Fibroblast of lung (primary cell): Measurements from ENCODE around the gene B9D1. TPM values are rescaled to one million over a fixed set of nuclear protein-coding genes. Genes with fewer than 3 reads are reported as not detected.

ENCODE experiments used
- DNase-seq, 2 donors: peaks; one replicate each; pipeline versions ENCODE4 v3.0.0 to v3.0.0-alpha.2; 2010; ENCODE audit warnings: low read depth in 2 of 2
- H2AFZ ChIP-seq: 2 replicates; pipeline ENCODE4 v1.5.1; 2012; ENCODE audit warnings: low read length, control low read depth, inconsistent platforms
- H3K27ac ChIP-seq: 2 replicates; pipeline ENCODE4 v1.5.1; 2011; ENCODE audit warnings: low read length, control low read depth; ENCODE audit not compliant: insufficient read depth
- H3K27me3 ChIP-seq: 2 replicates; pipeline ENCODE4 v1.5.1; 2011; ENCODE audit warnings: mild to moderate bottlenecking, low read length; ENCODE audit not compliant: control insufficient read depth, insufficient read depth
- H3K36me3 ChIP-seq: 2 replicates; pipeline ENCODE4 v1.5.1; 2011; ENCODE audit warnings: low read length; ENCODE audit not compliant: control insufficient read depth, insufficient read depth
- H3K4me1 ChIP-seq: 2 replicates; pipeline ENCODE4 v1.5.1; 2011; ENCODE audit warnings: low read length; ENCODE audit not compliant: control insufficient read depth, insufficient read depth; ENCODE audit errors: extremely low read depth
- H3K4me2 ChIP-seq: 2 replicates; pipeline ENCODE4 v1.5.1; 2011; ENCODE audit warnings: low read length, control low read depth; ENCODE audit not compliant: insufficient read depth; ENCODE audit errors: extremely low read depth
- H3K4me3 ChIP-seq, 4 experiments: fragments of 200-600 bp in 1 of 4; sonication (generic) in 1 of 4; replicated peaks in 1 of 4; 2 replicates each; pipeline ENCODE4 v1.5.1; 2011 to 2016; ENCODE audit warnings: low read length in 4 of 4, low read depth in 3 of 4, mild to moderate bottlenecking in 3 of 4, control low read depth in 2 of 4, inconsistent platforms in 1 of 4, mixed read lengths in 1 of 4; ENCODE audit not compliant: insufficient read depth in 1 of 4; ENCODE audit errors: control extremely low read depth in 1 of 4
- H3K79me2 ChIP-seq: 2 replicates; pipeline ENCODE4 v1.5.1; 2012; ENCODE audit warnings: mild to moderate bottlenecking, low read length, inconsistent platforms; ENCODE audit not compliant: control insufficient read depth, insufficient read depth
- H3K9ac ChIP-seq: 2 replicates; pipeline ENCODE4 v1.5.1; 2011; ENCODE audit warnings: mild to moderate bottlenecking, low read length, control low read depth; ENCODE audit not compliant: insufficient read depth
- H3K9me3 ChIP-seq: 2 replicates; pipeline ENCODE4 v1.5.1; 2012; ENCODE audit warnings: low read depth, low read length; ENCODE audit not compliant: control insufficient read depth, insufficient read depth
- H4K20me1 ChIP-seq: 2 replicates; pipeline ENCODE4 v1.5.1; 2011; ENCODE audit warnings: low read length; ENCODE audit not compliant: control insufficient read depth, insufficient read depth; ENCODE audit errors: extremely low read depth
- EZH2 ChIP-seq: IDR thresholded peaks from 2 replicates; pipeline ENCODE4 v1.5.1; 2012; ENCODE audit warnings: low read length, control low read depth, mild to moderate bottlenecking; ENCODE audit errors: missing control alignments
- polyA plus RNA-seq, 2 donors: library from polyadenylated mRNA; depleted of rRNA in 1 of 2; stranded (reverse) in 1 of 2; unstranded in 1 of 2; fragments of >200 nt; gene quantifications; 2 replicates each; pipeline ENCODE4 v1.2.1, GENCODE V29; 2011 to 2012; ENCODE audit warnings: missing spikeins in 1 of 2
- total RNA-seq: library from RNA; depleted of rRNA; stranded (reverse); fragments of >200 nt; gene quantifications from 2 replicates; pipeline ENCODE4 v1.2.1, GENCODE V29; 2014
- TF ChIP-seq, protein P1 (sequence below), 2 donors: IDR thresholded peaks in 1 of 2; conservative IDR thresholded peaks in 1 of 2; 1 replicate in 1 of 2; 2 replicates in 1 of 2; pipeline ENCODE4 v1.5.1; 2011 to 2012; ENCODE audit warnings: low read length in 2 of 2, control low read depth in 1 of 2, inconsistent platforms in 1 of 2, low read depth in 1 of 2, mild to moderate bottlenecking in 1 of 2

The B9D1 gene
- total and polyA plus RNA-seq, 2 donors (not counting 1 experiment from before 2014, with no cell fraction given), result 35.7 to 38.5 TPM

DNA sequence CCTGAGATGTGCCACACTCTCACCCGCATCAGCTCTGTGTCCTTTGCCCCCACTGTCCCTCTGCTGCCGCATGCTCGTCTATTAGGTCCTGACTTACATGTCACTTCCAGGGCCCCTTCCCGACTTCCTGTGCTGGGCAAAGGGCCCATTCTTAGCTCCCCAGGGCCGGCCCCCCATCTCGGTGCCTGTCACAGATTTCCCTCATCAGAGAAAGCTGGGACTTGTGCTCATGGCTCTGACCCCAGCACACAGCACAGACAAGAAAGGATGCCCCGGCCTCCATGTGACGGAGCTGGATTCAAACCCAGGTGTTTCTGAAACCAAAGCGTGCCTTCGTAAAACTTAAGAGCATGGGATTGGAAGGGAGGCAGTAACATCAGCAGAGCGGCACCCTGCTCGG, 9.9 kb upstream of the B9D1 start:
- no peaks in the 10 kb centered on the region for H3K79me2 ChIP-seq
- no peaks in the 10 kb centered on the region for H4K20me1 ChIP-seq
- no peaks in the 10 kb centered on the region for H3K27me3 ChIP-seq
- H3K9me3 ChIP-seq, result no peaks in the 10 kb centered on the region
- H3K4me3 ChIP-seq, result no peak overlapping the region
- H3K27ac ChIP-seq, result no peak overlapping the region
- H3K36me3 ChIP-seq, result no peaks in the 10 kb centered on the region
- DNase-seq, result no peak
- H2AFZ ChIP-seq, result no peak overlapping the region
- H3K4me1 ChIP-seq, result peaks cover 9% of the 10 kb centered on the region
- no peak overlapping the region for H3K4me2 ChIP-seq
- H3K9ac ChIP-seq, result no peak overlapping the region
- TF ChIP-seq, protein P1, sequence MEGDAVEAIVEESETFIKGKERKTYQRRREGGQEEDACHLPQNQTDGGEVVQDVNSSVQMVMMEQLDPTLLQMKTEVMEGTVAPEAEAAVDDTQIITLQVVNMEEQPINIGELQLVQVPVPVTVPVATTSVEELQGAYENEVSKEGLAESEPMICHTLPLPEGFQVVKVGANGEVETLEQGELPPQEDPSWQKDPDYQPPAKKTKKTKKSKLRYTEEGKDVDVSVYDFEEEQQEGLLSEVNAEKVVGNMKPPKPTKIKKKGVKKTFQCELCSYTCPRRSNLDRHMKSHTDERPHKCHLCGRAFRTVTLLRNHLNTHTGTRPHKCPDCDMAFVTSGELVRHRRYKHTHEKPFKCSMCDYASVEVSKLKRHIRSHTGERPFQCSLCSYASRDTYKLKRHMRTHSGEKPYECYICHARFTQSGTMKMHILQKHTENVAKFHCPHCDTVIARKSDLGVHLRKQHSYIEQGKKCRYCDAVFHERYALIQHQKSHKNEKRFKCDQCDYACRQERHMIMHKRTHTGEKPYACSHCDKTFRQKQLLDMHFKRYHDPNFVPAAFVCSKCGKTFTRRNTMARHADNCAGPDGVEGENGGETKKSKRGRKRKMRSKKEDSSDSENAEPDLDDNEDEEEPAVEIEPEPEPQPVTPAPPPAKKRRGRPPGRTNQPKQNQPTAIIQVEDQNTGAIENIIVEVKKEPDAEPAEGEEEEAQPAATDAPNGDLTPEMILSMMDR (conservative IDR thresholded peaks at IDR 0.05 in 1 of 2, IDR thresholded peaks at IDR 0.05 in 1 of 2; ENCODE audit: low read depth in 1 of 2, low read length in 2 of 2), result no peak
- no peak for TF ChIP-seq EZH2

DNA sequence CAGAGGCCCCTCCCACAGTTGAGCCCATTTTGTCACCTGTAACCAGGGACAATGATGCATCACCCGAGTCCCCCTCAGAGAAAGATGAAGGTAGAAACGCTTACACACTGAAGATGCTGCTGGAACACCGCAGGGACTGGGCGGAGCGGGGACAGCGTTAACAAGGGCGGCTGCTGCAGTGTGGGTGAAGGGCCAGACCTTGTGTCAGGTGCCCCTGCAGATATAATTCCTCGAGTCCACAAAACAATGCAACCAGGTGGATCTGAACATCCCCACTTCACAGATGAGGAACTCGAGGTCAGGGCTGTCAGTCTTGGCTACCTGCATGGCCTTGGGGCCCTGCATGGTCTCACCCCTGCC, 9.5 kb upstream of the B9D1 start:
- Histone ChIP-seq H3K27ac (no peak overlapping the region), H3K79me2 (no peaks in the 10 kb centered on the region), H3K4me3 (no peak overlapping the region), H3K27me3 (no peaks in the 10 kb centered on the region), H3K4me1 (peaks cover 8% of the 10 kb centered on the region), H2AFZ (no peak overlapping the region), H4K20me1 (no peaks in the 10 kb centered on the region), H3K36me3 (no peaks in the 10 kb centered on the region), H3K9ac (no peak overlapping the region), H3K9me3 (no peaks in the 10 kb centered on the region), H3K4me2 (no peak overlapping the region)
- no peak for TF ChIP-seq EZH2
- TF ChIP-seq, protein P1 (conservative IDR thresholded peaks at IDR 0.05 in 1 of 2, IDR thresholded peaks at IDR 0.05 in 1 of 2; ENCODE audit: low read depth in 1 of 2, low read length in 2 of 2), result no peak
- no peak for DNase-seq

DNA sequence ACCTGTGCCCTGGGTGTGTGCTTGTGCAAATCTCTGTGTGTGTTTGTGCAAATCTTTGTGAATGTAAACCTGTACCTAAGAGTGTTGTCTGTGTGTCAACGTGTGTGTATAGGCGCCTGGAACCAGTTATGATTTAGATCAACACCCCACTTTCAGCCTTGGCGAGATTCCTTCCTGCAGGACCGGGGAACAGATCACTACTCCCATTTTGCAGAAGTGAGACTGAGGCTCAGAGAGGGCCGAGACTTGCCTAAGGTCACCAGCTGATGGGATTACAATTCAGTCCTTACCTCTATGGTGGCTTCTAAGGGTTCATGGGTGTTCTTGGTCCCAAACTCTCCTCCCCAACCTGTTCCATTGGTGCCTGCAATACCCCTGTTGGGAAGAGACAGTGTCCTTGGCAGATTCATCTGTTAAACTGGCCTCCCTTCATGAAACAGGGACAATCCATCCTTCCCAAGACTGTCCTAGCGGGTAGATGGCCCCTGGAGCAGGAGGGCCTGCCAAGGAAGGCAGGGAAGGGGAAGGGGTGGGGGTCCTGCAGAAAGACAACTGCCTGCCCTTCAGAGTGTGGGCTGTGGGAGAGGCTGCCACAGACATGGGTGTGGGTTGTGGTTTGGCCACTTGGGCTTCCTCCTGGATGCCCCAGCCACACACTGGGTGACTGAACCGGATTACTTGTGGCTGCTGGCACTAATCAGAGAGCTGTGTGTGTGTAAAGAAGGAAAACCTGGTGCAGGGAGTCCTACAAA, 8.9 kb upstream of the B9D1 start:
- Histone ChIP-seq H4K20me1 (no peaks in the 10 kb centered on the region), H3K27me3 (no peaks in the 10 kb centered on the region), H3K36me3 (no peaks in the 10 kb centered on the region), H3K27ac (no peak overlapping the region), H3K79me2 (no peaks in the 10 kb centered on the region), H3K4me2 (no peak overlapping the region), H3K9ac (no peak overlapping the region), H2AFZ (no peak overlapping the region), H3K4me1 (peaks cover 5% of the 10 kb centered on the region), H3K9me3 (no peaks in the 10 kb centered on the region), H3K4me3 (no peak overlapping the region)
- TF ChIP-seq, protein P1 (conservative IDR thresholded peaks at IDR 0.05 in 1 of 2, IDR thresholded peaks at IDR 0.05 in 1 of 2; ENCODE audit: low read depth in 1 of 2, low read length in 2 of 2), result no peak
- no peak for TF ChIP-seq EZH2
- no peak for DNase-seq
